Osteoblast (primary cell): ENCODE measurements around the gene INO80. TPM values are rescaled to one million over a fixed set of nuclear protein-coding genes. Genes with fewer than 3 reads are reported as not detected.

Experiments
- DNase-seq: peaks from one replicate; pipeline ENCODE4 v3.0.0; 2011; ENCODE audit warnings: low spot score, mixed read lengths; ENCODE audit not compliant: insufficient read length; ENCODE audit errors: missing footprints
- H2AFZ ChIP-seq: 2 replicates; pipeline ENCODE4 v1.6.0; 2011; ENCODE audit warnings: mild to moderate bottlenecking, low read length
- H3K27ac ChIP-seq: 2 replicates; pipeline ENCODE4 v1.5.1; 2011; ENCODE audit warnings: mild to moderate bottlenecking, low read depth, low read length, moderate library complexity
- H3K27me3 ChIP-seq: 2 replicates; pipeline ENCODE4 v1.6.0; 2012; ENCODE audit warnings: mild to moderate bottlenecking, control low read depth, inconsistent platforms, low read length, moderate library complexity; ENCODE audit not compliant: insufficient read depth
- H3K36me3 ChIP-seq: 2 replicates; pipeline ENCODE4 v1.5.1; 2011; ENCODE audit warnings: mild to moderate bottlenecking, low read length, control low read depth, moderate library complexity; ENCODE audit not compliant: insufficient read depth
- H3K4me1 ChIP-seq: 2 replicates; pipeline ENCODE4 v1.5.1; 2011; ENCODE audit warnings: mild to moderate bottlenecking, low read length, control low read depth, moderate library complexity; ENCODE audit not compliant: insufficient read depth
- H3K4me2 ChIP-seq: 2 replicates; pipeline ENCODE4 v1.6.0; 2011; ENCODE audit warnings: mild to moderate bottlenecking, low read length; ENCODE audit not compliant: insufficient read depth
- H3K4me3 ChIP-seq: fragments of 200-600 bp; sonication (generic); 3 replicates; pipeline ENCODE4 v1.5.1; 2012; ENCODE audit warnings: mild to moderate bottlenecking, low read length, inconsistent platforms; ENCODE audit not compliant: insufficient read depth
- H3K79me2 ChIP-seq: 2 replicates; pipeline ENCODE4 v1.6.0; 2012; ENCODE audit warnings: mild to moderate bottlenecking, low read length, control low read depth, inconsistent platforms; ENCODE audit not compliant: insufficient read depth
- H3K9me3 ChIP-seq: 2 replicates; pipeline ENCODE4 v1.5.1; 2011; ENCODE audit warnings: low read depth, low read length, control low read depth
- H4K20me1 ChIP-seq: 2 replicates; pipeline ENCODE4 v1.6.0; 2012; ENCODE audit warnings: mild to moderate bottlenecking, low read length, control low read depth; ENCODE audit not compliant: insufficient read depth
- total RNA-seq: library from RNA; depleted of rRNA; stranded (reverse); fragments of >200 nt; gene quantifications from 2 replicates; pipeline ENCODE4 v1.2.3, GENCODE V29; 2012
- TF ChIP-seq, protein P1 (sequence below): IDR thresholded peaks from 2 replicates; pipeline ENCODE4 v1.5.1; 2011; ENCODE audit warnings: mild to moderate bottlenecking, low read depth, low read length, moderate library complexity; ENCODE audit errors: extremely low read depth

Gene INO80
- total RNA-seq, 1 donor: 23.5 TPM

DNA sequence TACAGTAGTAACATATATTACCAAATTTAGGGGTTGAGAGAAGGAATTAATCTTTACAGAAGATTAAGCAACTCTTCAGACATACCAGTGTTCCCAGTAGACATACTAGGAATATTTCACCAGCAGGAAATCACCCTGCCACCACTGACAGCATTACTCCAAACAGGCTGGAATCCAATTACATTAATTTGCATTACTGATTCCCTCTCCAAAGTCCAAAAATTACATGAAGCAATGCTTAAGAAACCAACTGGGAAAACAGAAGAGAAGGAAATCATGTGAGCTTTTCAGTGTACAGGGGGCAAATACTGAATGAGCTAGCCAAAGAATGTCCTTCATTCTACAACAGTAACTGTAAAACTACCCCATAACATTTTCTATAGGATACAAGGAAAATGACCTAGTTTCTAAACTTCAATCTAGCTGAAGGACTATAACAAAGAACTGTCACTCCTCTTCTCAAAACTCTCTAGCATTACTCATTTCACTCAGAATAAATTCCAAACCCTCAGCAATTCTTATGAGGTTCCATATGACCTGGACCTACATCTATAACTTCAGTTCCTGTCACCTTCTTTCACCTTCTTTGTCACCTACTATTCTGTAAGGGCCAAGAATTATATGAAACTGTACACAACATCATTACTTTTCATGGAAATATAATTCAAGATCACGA, 72.7 kb downstream of the INO80 start:
- H2AFZ ChIP-seq: no peak overlapping the region
- H4K20me1 ChIP-seq: no peaks in the 10 kb centered on the region
- H3K79me2 ChIP-seq: peaks cover 18% of the 10 kb centered on the region
- no peaks in the 10 kb centered on the region for H3K27me3 ChIP-seq
- peak overlapping the region; percentile 33 for H3K4me2 ChIP-seq
- peak; percentile 77 for DNase-seq
- H3K4me3 ChIP-seq: no peak overlapping the region
- H3K9me3 ChIP-seq: no peaks in the 10 kb centered on the region
- TF ChIP-seq, protein P1, sequence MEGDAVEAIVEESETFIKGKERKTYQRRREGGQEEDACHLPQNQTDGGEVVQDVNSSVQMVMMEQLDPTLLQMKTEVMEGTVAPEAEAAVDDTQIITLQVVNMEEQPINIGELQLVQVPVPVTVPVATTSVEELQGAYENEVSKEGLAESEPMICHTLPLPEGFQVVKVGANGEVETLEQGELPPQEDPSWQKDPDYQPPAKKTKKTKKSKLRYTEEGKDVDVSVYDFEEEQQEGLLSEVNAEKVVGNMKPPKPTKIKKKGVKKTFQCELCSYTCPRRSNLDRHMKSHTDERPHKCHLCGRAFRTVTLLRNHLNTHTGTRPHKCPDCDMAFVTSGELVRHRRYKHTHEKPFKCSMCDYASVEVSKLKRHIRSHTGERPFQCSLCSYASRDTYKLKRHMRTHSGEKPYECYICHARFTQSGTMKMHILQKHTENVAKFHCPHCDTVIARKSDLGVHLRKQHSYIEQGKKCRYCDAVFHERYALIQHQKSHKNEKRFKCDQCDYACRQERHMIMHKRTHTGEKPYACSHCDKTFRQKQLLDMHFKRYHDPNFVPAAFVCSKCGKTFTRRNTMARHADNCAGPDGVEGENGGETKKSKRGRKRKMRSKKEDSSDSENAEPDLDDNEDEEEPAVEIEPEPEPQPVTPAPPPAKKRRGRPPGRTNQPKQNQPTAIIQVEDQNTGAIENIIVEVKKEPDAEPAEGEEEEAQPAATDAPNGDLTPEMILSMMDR: no peak
- peak overlapping the region; percentile 25 for H3K27ac ChIP-seq
- H3K4me1 ChIP-seq: peaks cover 15% of the 10 kb centered on the region
- peaks cover 53% of the 10 kb centered on the region for H3K36me3 ChIP-seq

DNA sequence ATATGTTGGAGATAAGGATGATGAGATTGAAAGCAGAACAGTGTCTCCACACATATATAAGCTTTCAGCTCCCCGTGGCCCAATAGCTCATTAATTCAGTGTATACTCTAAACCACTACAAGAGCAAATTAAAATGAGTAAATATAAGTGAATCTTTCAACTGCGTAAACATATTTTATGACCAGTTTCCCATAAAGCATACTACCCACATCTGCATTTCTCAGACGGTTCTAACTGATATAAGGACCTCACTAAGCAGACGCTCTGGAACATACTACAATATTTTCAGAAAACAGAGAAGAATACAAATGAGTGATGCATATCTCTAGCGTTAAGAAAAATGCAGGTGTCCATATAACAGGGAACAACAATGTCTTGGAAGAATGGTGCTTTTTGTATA, 73.2 kb downstream of the INO80 start:
- Histone ChIP-seq H4K20me1 (no peaks in the 10 kb centered on the region), H2AFZ (no peak overlapping the region), H3K27ac (no peak overlapping the region), H3K79me2 (peaks cover 18% of the 10 kb centered on the region), H3K4me1 (peaks cover 15% of the 10 kb centered on the region), H3K4me2 (peak overlapping the region; percentile 33), H3K4me3 (no peak overlapping the region), H3K27me3 (no peaks in the 10 kb centered on the region), H3K9me3 (no peaks in the 10 kb centered on the region), H3K36me3 (peaks cover 48% of the 10 kb centered on the region)
- TF ChIP-seq, protein P1: no peak
- DNase-seq: no peak

DNA sequence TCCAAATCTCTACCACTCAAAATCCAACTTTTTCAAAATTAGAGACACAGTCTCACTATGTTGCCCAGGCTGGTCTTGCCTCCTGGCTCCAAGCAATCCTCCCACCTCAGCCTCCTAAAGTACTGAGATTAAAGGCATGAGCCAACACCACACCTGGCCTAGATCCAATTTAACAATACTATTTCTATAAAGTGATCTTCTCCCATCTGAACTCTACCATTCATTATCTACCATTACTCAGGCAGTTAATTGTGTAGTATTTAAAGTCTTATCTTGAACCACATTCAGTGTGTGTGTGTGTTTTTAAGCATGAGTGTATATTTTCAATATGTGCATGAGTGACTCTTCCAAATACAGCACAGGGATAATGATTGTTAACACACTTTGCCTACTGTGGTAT, 77.0 kb downstream of the INO80 start:
- Histone ChIP-seq H2AFZ (no peak overlapping the region), H3K79me2 (peaks cover 28% of the 10 kb centered on the region), H3K36me3 (peaks cover 17% of the 10 kb centered on the region), H3K27me3 (no peaks in the 10 kb centered on the region), H3K4me1 (peaks cover 13% of the 10 kb centered on the region), H4K20me1 (no peaks in the 10 kb centered on the region), H3K4me2 (no peak overlapping the region), H3K4me3 (no peak overlapping the region), H3K27ac (no peak overlapping the region), H3K9me3 (no peaks in the 10 kb centered on the region)
- TF ChIP-seq, protein P1: no peak
- DNase-seq: no peak

DNA sequence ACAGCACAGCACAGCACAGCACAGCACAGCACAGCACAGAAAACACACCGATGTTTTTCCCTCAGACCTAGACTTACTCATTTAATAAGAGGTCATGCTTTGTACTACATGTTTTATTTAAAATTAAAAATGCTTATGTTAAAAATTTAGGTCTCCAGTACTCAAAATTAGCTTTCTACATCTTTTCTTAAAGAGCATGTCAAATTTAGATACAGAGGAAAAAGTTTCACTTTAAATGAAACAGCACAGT, 84.1 kb downstream of the INO80 start:
- H3K4me2 ChIP-seq: no peak overlapping the region
- no peaks in the 10 kb centered on the region for H3K27me3 ChIP-seq
- no peak overlapping the region for H3K4me3 ChIP-seq
- H3K4me1 ChIP-seq: no peaks in the 10 kb centered on the region
- no peak overlapping the region for H2AFZ ChIP-seq
- no peak for DNase-seq
- TF ChIP-seq, protein P1: no peak
- H3K27ac ChIP-seq: no peak overlapping the region
- H4K20me1 ChIP-seq: no peaks in the 10 kb centered on the region
- H3K9me3 ChIP-seq: no peaks in the 10 kb centered on the region
- peaks cover 30% of the 10 kb centered on the region for H3K79me2 ChIP-seq
- peaks cover 23% of the 10 kb centered on the region for H3K36me3 ChIP-seq
